ENCODE data around the gene RABGEF1.

GRCh38 chr7:66736892-66737291 is 3.6 kb upstream of the RABGEF1 start:
- TF ChIP-seq, protein P1, sequence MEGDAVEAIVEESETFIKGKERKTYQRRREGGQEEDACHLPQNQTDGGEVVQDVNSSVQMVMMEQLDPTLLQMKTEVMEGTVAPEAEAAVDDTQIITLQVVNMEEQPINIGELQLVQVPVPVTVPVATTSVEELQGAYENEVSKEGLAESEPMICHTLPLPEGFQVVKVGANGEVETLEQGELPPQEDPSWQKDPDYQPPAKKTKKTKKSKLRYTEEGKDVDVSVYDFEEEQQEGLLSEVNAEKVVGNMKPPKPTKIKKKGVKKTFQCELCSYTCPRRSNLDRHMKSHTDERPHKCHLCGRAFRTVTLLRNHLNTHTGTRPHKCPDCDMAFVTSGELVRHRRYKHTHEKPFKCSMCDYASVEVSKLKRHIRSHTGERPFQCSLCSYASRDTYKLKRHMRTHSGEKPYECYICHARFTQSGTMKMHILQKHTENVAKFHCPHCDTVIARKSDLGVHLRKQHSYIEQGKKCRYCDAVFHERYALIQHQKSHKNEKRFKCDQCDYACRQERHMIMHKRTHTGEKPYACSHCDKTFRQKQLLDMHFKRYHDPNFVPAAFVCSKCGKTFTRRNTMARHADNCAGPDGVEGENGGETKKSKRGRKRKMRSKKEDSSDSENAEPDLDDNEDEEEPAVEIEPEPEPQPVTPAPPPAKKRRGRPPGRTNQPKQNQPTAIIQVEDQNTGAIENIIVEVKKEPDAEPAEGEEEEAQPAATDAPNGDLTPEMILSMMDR (IDR thresholded peaks at IDR 0.05), result no peak
- TF ChIP-seq EZH2 (IDR thresholded peaks at IDR 0.05; ENCODE audit: borderline replicate concordance, insufficient read depth, low read depth, low read length, poor library complexity, severe bottlenecking), result no peak
